GM12875 (cell line): ENCODE data around the gene WNT6.

Source experiments
- H3K4me3 ChIP-seq: one replicate; pipeline ENCODE4 v1.5.1; 2011; ENCODE audit warnings: low read depth, low read length, control low read depth
- CTCF ChIP-seq: IDR thresholded peaks from 2 replicates; pipeline ENCODE4 v1.5.1; 2011; ENCODE audit warnings: low read depth, mild to moderate bottlenecking, control low read depth, inconsistent platforms, low read length, moderate library complexity, borderline replicate concordance; ENCODE audit not compliant: insufficient read depth

Gene WNT6

GRCh38 chr2:218857371-218858137, 2.1 kb upstream of the WNT6 start:
- no peak for TF ChIP-seq CTCF
- no peak overlapping the region for H3K4me3 ChIP-seq

GRCh38 chr2:218858138-218858445, 1.5 kb upstream of the WNT6 start:
- TF ChIP-seq CTCF, result no peak
- no peak overlapping the region for H3K4me3 ChIP-seq

- no peak for TF ChIP-seq CTCF
- no peak overlapping the region for H3K4me3 ChIP-seq
Observed at GRCh38 chr2:218858671-218859555, 692 bp upstream of the WNT6 start.

- H3K4me3 ChIP-seq, result no peak overlapping the region
- TF ChIP-seq CTCF, result no peak
Observed at GRCh38 chr2:218859988-218860831, 605 bp downstream of the WNT6 start.

GRCh38 chr2:218860950-218861381, 1.4 kb downstream of the WNT6 start:
- H3K4me3 ChIP-seq, result no peak overlapping the region
- TF ChIP-seq CTCF, result no peak

GRCh38 chr2:218861645-218862318, 2.2 kb downstream of the WNT6 start:
- H3K4me3 ChIP-seq, result no peak overlapping the region
- TF ChIP-seq CTCF, result no peak
